HUES6 (cell line): ENCODE measurements around the gene GPT2.

Experiments
- H3K27ac ChIP-seq: 2 replicates; pipeline ENCODE4 v1.7.0; 2013; ENCODE audit warnings: low read depth, mild to moderate bottlenecking, low read length, inconsistent platforms
- H3K27me3 ChIP-seq: 2 replicates; pipeline ENCODE4 v1.6.1; 2013; ENCODE audit warnings: low read length; ENCODE audit not compliant: control insufficient read depth, insufficient read depth
- H3K36me3 ChIP-seq: 2 replicates; pipeline ENCODE4 v1.6.1; 2013; ENCODE audit warnings: low read length; ENCODE audit not compliant: control insufficient read depth, insufficient read depth
- H3K4me1 ChIP-seq: 2 replicates; pipeline ENCODE4 v1.6.1; 2013; ENCODE audit warnings: low read length; ENCODE audit not compliant: control insufficient read depth, insufficient read depth
- H3K4me3 ChIP-seq: 2 replicates; pipeline ENCODE4 v1.5.1; 2013; ENCODE audit warnings: low read depth, low read length
- H3K9ac ChIP-seq: one replicate; pipeline ENCODE4 v1.6.1; 2013; ENCODE audit warnings: mild to moderate bottlenecking, low read length
- H3K9me3 ChIP-seq: 2 replicates; pipeline ENCODE4 v1.6.1; 2013; ENCODE audit warnings: low read depth, low read length; ENCODE audit not compliant: control insufficient read depth, insufficient read depth

GPT2 gene

DNA sequence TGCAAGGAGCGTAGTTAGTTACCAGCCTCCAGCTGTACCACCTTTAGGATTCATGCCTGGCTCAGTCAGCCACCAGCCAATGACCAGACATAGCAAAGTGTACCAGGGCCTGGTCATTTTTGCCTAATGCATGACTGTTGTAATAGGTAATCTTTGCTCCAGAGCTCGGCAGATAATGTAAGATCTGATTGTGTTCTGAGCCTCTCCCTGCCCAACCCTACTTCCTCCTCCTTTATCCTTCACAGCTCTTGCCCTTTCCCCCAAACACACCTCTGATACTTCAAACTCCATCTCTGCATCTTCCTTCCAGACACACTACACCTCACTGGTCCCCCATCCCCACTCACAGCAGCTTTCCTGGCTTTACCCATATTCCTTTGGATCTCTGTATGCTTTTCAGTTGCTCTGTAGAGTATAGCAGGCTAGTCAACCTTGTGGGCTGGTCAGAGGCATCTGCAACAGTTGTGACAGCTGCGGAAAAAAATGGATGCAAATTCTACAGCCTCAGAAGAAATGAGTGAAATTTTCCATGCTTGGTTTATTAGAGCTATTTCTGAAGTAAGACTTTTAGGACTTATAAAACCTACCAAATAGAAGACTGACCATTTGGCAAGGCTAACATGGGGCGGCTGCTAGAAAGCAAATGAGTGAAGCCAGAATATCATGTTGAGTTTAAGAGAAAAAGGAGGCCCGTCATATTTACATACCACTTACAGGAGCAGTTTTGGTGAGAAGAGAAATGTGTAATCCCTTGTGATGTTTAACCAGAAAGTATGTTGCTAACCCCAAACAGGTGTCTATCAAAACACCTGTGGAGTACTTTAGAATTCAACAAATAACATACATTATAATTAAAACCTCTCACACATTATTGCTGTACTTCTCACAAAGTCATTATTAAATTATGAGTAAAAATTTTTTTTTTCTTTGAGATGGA is 33.3 kb upstream of the GPT2 start:
- H3K9ac ChIP-seq = no peak overlapping the region
- no peaks in the 10 kb centered on the region for H3K9me3 ChIP-seq
- no peaks in the 10 kb centered on the region for H3K27me3 ChIP-seq
- no peak overlapping the region for H3K27ac ChIP-seq
- no peaks in the 10 kb centered on the region for H3K36me3 ChIP-seq
- peaks cover 4% of the 10 kb centered on the region; the same call in 1 of the 2 replicates for H3K4me1 ChIP-seq
- no peak overlapping the region for H3K4me3 ChIP-seq

DNA sequence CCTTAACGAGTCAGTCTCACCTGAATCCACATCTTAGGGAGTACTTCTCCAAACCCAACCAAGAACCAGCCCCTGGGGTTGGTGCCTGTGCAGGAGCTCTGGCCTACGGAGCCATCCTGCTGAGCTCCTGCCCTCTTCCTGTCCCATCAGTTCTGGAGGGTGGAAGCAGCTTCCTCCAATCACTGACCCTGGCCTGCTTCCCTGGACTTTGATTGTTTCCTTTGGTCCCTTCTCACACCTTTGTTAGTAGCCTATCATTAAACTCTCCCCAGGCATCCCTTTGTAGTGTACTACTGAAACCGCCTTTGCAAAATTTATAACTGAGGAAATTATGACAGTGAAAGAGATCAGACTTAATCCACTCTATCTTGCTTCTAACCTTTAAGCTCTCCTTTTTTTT is 32.0 kb upstream of the GPT2 start:
- Histone ChIP-seq H3K4me3 (no peak overlapping the region), H3K9me3 (no peaks in the 10 kb centered on the region), H3K27me3 (no peaks in the 10 kb centered on the region), H3K36me3 (no peaks in the 10 kb centered on the region), H3K4me1 (peaks cover 4% of the 10 kb centered on the region; the same call in 1 of the 2 replicates), H3K9ac (no peak overlapping the region), H3K27ac (no peak overlapping the region)

DNA sequence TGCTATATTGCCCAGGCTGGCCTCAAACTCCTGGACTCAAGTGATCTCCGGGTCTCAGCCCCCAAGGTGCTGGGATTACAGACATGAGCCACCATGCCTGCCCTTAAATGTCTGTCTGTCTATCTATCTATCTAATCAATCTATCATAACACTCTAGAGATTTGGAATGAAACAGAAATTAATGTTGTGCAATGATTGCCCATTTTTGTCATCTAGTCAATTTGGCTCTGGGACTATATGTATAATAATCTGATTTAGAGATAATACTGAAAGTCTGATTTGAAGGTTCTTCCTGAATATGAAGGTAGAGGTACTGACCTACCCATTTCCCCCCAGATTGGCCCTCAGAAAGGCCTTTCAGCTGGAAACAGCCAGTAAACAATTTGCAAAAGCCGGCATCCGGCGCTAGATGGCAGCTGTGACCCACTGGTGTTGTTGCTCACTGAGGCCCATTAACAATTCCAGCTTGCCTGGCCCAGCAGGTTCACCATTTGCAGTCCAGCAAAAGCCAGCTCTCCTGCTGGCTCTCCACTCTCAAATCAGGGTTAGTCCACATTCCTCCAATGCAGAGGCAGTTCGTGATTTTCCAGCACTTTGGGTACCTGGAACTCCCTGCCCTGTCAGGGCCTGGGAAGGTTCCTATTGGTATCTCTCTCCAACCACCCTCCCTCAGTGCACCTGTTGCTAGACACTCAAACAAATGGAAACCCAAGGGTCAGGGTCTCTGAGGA is 30.3 kb upstream of the GPT2 start:
- H3K4me1 ChIP-seq = peaks cover 4% of the 10 kb centered on the region; the same call in 1 of the 2 replicates
- H3K36me3 ChIP-seq = no peaks in the 10 kb centered on the region
- H3K27me3 ChIP-seq = no peaks in the 10 kb centered on the region
- no peak overlapping the region for H3K4me3 ChIP-seq
- H3K9me3 ChIP-seq = no peaks in the 10 kb centered on the region
- no peak overlapping the region for H3K9ac ChIP-seq
- no peak overlapping the region for H3K27ac ChIP-seq

DNA sequence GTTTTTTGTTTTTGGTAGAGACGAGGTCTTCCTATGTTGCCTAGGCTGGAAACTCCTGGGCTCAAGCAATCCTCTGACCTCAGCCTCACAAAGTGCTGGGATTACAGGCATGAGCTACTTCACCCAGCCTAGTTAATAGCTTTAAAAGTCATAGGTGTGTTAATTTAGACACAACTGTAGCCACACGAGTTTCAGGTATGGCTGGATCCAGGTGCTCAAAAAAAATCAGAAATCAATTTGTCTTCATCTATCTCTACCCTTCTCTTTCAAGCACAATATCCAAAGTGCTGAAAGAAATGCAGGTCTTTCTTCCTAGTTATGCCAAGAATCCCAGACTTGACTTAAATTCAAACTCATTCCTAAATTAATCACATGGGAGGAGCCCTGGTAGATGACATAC is 29.3 kb upstream of the GPT2 start:
- Histone ChIP-seq H3K9ac (no peak overlapping the region), H3K36me3 (no peaks in the 10 kb centered on the region), H3K4me3 (no peak overlapping the region)

DNA sequence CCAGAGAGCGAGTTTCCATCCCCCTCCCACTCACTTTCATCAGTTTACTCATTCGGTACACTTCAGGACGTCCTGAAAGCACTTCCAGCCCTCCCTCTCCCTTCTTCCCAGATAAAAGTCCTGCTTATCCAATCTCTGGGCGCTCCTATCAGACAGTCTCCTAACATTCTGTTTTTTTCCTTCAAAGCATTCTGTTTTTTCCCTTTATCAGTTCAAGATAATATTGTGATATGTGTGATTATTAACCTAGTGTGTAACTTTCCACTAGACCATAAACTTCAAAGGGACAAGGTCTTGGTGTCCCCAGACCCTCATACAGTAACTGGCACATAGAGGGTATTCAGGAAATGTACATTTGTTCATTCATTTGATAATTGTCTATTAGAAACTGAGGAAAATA is 28.8 kb upstream of the GPT2 start:
- no peaks in the 10 kb centered on the region for H3K27me3 ChIP-seq
- no peaks in the 10 kb centered on the region for H3K9me3 ChIP-seq
- H3K36me3 ChIP-seq = no peaks in the 10 kb centered on the region
- H3K9ac ChIP-seq = no peak overlapping the region
- peaks cover 4% of the 10 kb centered on the region; the same call in 1 of the 2 replicates for H3K4me1 ChIP-seq
- H3K27ac ChIP-seq = no peak overlapping the region
- no peak overlapping the region for H3K4me3 ChIP-seq

More for the DNA sequence above, 29.3 kb upstream of the GPT2 start:
- H3K9me3 ChIP-seq = no peaks in the 10 kb centered on the region
- H3K27me3 ChIP-seq = no peaks in the 10 kb centered on the region
- H3K27ac ChIP-seq = no peak overlapping the region
- H3K4me1 ChIP-seq = peaks cover 4% of the 10 kb centered on the region; the same call in 1 of the 2 replicates

DNA sequence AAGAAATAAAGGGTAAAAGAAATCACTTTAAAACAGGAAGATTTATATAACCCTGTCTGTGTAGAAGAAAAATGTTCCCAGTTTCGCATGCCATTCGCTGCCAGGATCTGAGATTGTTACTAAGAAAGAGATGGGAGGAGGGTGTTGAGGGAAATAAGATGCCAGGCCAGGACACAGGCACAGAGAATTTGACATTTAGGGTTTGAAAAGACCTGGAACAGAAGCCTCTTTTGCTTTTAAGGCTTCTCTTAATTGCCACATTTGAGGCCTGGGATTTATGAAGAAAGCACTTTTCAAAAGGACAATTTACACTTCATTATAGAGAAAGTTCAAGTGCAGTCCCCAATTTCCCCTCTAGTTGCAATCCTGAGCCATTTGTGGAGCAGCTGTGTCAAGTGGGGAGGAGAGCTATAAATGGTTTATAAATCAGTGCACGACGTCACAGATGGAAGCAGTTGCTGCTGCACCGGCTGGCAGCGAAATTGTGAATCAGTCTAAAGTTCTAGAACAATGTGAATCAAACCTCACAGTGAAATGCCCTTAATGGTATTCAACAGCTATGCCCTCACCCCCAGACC is 26.7 kb upstream of the GPT2 start:
- H3K4me1 ChIP-seq = no peaks in the 10 kb centered on the region; the same call in 1 of the 2 replicates
- peaks cover under 1% of the 10 kb centered on the region; the same call in 1 of the 2 replicates for H3K9me3 ChIP-seq
- H3K36me3 ChIP-seq = no peaks in the 10 kb centered on the region
- H3K27me3 ChIP-seq = no peaks in the 10 kb centered on the region
- no peak overlapping the region for H3K27ac ChIP-seq
- no peak overlapping the region for H3K4me3 ChIP-seq
- H3K9ac ChIP-seq = no peak overlapping the region

DNA sequence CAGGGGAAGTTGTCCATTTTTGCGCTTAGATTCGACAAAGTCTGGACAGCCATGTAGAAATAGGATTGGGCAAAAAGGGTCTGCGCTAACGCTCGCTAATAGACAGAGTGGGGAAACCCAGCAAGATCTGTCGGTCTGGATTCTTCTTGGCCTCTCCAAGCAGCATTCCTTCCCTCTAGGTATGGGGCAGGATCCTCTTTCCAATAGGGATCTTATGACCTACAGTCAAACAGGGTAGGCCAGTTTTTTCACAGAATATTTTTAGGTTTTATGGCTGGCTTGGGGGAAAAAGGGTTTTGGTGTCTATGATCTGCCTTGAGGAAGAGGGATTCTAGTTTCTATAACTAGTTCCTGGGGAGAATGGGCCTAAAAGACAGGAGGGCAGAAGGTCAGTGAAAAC is 26.0 kb upstream of the GPT2 start:
- Histone ChIP-seq H3K9me3 (peaks cover 3% of the 10 kb centered on the region), H3K36me3 (no peaks in the 10 kb centered on the region), H3K4me1 (no peaks in the 10 kb centered on the region; the same call in 1 of the 2 replicates), H3K27ac (no peak overlapping the region), H3K27me3 (no peaks in the 10 kb centered on the region), H3K9ac (no peak overlapping the region), H3K4me3 (no peak overlapping the region)

DNA sequence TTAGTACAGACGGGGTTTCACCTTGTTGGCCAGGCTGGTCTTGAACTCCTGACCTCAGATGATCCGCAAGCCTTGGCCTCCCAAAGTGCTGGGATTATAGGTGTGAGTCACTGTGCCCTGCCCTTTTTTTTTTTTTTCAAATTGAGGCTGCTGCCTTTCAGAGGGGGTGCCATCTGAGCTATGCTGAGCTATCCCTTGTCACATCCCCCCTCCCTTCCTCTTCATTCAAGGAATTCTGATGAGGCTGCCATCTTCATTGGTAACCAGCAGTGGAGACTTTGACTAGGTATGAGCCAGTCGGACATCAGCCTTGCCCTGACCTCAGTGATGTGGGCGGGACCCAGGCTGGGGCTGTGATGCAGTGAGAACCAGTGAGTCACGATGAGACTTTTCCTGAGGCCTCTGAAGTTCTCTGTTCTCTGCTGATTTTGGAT is 24.4 kb upstream of the GPT2 start:
- H3K27me3 ChIP-seq = no peaks in the 10 kb centered on the region
- H3K4me3 ChIP-seq = no peak overlapping the region
- H3K27ac ChIP-seq = no peak overlapping the region
- H3K4me1 ChIP-seq = no peaks in the 10 kb centered on the region
- H3K9ac ChIP-seq = no peak overlapping the region
- H3K9me3 ChIP-seq = peaks cover 3% of the 10 kb centered on the region
- no peaks in the 10 kb centered on the region for H3K36me3 ChIP-seq

DNA sequence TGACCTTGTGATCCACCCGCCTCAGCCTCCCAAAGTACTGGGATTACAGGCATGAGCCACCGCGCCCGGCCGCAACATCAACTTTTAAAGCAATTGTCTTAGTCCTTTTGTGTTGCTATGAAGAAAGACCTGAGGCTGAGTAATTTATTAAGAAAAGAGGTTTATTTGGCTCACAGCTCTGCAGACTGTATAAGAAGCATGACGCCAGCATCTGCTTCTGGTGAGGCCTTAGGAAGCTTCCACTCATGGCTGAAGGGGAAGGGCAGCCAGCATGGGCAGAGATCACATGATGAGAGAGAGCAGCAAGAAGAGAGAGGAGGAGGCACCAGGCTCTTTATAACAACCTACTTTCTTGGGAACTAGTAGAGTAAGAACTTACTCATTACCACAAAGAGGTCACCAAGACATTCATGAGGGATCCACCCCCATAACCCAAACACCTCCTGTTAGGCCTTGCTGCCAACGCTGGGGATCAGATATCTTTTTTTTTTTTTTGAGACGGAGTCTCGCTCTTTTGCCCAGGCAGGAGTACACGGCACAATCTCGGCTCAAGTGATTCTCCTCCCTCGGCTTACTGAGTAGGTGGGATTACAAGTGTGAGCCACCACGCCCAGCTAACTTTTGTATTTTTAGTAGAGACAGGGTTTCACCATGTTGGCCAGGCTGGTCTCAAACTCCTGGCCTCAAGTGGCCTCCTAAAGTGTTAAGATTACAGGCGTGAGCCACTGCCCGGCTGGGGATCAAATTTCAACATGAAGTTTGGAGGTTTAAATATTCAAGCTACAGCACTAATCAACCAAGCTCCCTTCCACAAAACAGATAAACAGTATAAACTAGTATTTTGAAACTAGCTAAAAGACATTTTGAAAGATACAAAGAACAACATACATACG is 21.4 kb upstream of the GPT2 start:
- H3K4me3 ChIP-seq = no peak overlapping the region
- H3K9me3 ChIP-seq = peaks cover 3% of the 10 kb centered on the region
- no peaks in the 10 kb centered on the region for H3K4me1 ChIP-seq
- H3K27me3 ChIP-seq = no peaks in the 10 kb centered on the region
- no peak overlapping the region for H3K9ac ChIP-seq
- H3K36me3 ChIP-seq = no peaks in the 10 kb centered on the region
- no peak overlapping the region for H3K27ac ChIP-seq

DNA sequence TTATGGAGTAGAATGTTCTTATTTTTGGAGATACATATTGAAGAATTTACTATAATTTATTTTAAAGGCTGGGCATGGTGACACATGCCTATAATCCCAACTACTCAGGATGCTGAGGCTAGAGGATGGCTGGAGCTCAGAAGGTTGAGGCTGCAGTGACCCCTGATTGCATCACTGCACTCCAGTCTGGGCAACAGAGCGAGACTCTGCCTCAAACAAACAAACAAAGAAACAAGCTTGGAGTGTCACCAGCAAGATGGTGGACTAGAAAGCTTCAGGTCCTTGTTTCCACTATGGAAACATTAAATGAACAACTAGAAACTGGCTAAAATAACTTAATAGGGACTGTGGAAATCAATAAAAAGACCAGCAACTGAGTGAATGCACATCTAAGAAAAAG is 17.9 kb upstream of the GPT2 start:
- Histone ChIP-seq H3K36me3 (no peaks in the 10 kb centered on the region), H3K4me3 (no peak overlapping the region), H3K9me3 (peaks cover 8% of the 10 kb centered on the region), H3K27ac (no peak overlapping the region), H3K9ac (no peak overlapping the region), H3K4me1 (peaks cover 7% of the 10 kb centered on the region), H3K27me3 (no peaks in the 10 kb centered on the region)
